Pericardium fibroblast (primary cell): ENCODE measurements around the gene CCDC47. TPM values are rescaled to one million over a fixed set of nuclear protein-coding genes. Genes with fewer than 3 reads are reported as not detected.

Experiments used
- total RNA-seq: library from RNA; depleted of rRNA; stranded (reverse); fragments of >200 nt; gene quantifications from 2 replicates; pipeline ENCODE4 v1.2.3, GENCODE V29; 2015

Gene CCDC47, protein sequence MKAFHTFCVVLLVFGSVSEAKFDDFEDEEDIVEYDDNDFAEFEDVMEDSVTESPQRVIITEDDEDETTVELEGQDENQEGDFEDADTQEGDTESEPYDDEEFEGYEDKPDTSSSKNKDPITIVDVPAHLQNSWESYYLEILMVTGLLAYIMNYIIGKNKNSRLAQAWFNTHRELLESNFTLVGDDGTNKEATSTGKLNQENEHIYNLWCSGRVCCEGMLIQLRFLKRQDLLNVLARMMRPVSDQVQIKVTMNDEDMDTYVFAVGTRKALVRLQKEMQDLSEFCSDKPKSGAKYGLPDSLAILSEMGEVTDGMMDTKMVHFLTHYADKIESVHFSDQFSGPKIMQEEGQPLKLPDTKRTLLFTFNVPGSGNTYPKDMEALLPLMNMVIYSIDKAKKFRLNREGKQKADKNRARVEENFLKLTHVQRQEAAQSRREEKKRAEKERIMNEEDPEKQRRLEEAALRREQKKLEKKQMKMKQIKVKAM
- total RNA-seq: 27.9 and 38.9 TPM in 2 replicates

DNA sequence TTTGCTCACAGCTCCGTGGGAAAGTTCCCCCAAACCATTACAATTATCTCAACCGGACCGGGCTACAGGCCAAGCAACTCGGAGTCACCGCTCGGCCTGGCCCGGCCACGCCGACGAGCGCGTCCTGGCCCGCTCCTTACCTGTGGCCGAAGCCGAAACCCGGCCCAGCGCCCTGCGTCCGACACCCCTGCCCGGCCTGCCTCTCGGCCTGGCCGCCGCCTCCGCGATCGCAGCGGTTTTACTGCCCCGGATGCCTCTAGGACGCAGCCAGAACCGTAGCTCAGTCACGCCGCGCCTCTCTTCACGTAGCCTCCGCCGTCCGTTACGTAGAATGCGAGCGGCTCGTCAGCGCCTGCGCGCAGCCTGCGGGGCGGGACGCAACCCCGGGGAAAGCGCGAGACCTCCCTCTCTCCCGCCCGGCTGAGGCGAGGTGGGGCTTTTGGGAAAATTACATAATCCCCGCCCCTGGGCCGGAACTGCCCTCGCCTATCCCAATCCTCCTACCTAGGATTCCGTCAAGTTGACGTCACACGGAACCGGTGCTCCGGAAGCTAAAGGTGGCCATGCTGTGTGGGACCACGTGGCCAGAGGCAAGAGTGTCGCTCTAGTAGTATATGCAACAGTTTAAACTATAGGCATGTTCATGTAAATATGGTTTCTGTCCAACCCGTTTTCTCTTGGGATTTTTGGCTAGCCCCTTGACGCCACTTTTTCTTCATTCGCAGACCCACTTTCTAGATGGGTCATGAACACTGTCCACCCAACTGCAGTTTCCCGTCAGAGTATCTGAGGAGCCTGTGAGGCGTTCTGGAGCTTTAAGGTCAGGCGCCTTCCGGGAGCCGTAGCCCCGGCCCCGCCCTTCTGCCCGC is at the start of gene CCDC47:
Gene CCDC47, minus strand, starts transcription at position 326 of the 869 bp plus-strand sequence. CDS start 7,422 bp downstream, outside the sequence.

DNA sequence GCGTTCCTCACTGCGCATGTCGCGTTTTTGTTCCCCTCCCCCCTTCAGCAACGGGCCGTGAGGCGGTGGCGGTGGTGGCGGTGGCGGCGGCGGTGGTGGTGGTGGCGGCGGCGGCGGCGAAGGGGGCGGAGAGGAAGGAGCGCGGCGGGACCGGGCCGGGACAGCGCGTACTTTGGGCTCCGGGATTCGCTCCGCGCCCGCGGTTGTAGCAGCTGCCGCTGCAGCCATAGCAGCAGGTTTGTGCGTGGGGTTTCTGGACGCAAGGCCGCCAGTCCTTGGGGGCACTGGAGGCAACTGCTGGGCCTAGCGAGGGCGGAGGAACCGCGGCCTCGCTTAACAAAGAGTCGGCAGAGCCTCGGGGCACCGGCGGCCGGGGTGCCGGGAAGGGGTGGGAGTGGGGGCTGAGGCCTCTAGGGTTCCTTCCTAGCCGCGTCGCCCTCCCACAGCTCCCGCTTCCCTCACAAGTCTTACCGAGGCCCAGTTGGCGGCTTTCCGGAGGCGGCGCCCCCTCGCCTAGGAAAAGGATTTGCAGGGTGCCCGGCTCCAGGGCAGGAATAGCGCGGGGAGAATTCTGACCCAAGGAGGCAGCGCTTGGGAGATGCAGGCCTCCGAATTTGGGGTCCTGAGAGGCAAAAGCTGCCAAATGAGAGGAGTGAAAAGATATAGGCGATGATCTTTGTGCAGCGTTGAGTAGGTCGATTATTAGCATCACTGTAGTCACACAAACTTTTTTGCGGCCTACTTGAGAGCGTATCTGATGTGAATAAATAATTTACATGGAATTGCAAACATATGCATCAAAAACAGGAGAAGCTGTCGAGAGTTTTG is 958 bp upstream of the CCDC47 start, which contains the start of gene DDX42:
Gene DDX42, plus strand, starts transcription at position 30 of the 828 bp plus-strand sequence. CDS start 12,880 bp downstream, outside the sequence.

DNA sequence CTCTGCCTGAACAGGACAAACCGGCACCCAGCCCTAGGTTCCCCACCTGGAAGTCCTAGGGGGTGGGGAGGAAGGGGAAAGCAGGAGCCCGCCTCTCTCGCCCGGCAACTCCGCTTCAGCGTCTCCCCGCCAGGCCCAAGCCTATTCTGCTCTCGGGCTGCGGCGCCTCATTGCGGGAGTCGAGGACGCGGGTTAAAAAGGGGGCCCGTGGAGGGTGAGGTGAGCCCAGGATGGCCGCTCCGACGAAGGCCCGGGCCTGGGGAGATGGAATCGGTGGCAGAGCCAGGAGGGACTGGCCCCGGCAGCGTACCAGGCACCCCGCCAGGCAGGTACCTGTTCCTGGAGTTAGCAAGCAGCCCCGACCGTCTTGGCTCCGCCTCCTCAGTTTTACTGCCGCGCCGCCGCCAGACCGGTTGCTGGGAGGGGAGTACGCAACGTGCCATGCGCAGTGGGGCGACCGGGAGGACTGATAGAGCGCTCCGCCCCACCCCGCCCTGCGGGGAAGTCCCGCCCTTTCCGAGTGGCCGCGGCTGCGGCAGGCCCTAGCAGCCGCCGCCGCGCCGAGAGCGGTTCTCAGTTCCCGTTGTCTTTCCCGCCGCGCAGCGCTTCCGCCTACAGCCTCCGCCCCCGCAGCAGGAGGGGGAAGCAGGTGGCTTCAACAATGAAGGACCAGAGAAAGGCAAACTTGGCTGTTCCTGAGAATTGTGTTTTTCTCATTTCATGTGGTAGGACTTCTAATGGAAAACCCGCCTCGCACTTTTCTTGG is 31.8 kb downstream of the CCDC47 start, which contains the start of gene STRADA:
Gene STRADA, minus strand, starts transcription at position 392 of the 766 bp plus-strand sequence. CDS start 13,430 bp downstream, outside the sequence.

DNA sequence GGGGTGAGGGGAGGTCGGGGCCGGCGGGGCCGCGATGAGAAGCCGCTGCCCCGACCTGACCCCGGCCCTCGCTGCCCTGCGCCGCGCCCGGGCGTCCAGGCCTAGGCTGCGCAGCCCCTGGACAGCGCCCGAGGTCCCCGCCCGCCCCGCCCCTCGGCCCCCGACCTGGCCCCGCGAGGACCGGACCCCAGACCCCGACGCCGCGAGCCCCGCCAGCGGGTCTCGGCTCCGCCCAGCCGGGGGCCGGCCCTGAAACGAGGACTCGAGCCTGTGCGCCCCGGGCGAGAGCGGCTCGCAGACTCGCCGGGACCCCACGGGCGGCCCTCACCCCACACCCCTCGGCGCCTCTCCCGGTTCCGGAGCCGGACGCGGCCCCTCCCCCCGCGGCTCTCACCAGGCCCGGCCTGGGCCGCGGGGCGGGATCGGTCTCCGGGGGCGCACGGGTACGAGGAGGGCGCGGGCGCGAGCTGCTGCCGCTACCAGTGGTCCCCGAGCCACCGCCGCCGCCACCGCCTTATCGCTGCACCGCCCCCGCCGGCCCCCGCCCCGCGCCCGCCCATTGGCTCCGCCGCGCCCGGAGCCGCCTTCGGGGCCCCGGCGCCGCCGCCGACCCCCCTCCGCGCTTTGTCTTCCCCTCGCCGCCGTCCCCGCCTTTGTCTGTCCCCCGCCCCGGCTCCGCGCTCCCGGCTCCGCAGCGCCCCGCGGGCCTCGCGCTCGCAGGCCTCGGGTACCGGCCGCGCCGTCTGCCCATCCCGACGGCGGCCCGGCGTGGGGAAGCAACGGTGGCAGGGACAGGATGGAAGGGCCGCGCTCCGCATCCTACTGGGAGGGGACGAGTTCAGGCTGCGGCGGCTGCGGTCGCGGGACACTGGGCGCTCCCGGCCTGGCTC is 73.5 kb downstream of the CCDC47 start, which contains the start of gene LIMD2:
Gene LIMD2, minus strand, starts transcription at position 488 of the 890 bp plus-strand sequence. CDS start 827 bp downstream, outside the sequence.

Other genes starting within 250 kb of the CCDC47 start
- gene DCAF7, start 223.1 kb downstream of the CCDC47 start, total RNA-seq: 20.3 and 24.0 TPM in 2 replicates
- 14.9 and 16.1 TPM in 2 replicates for gene TACO1, start 172.7 kb downstream of the CCDC47 start, total RNA-seq
- gene MAP3K3, start 151.2 kb downstream of the CCDC47 start, total RNA-seq: 26.4 and 28.0 TPM in 2 replicates
- 13.9 and 16.3 TPM in 2 replicates for gene LIMD2, start 73.5 kb downstream of the CCDC47 start, total RNA-seq
- gene STRADA, start 31.8 kb downstream of the CCDC47 start, total RNA-seq: 13.6 and 18.1 TPM in 2 replicates
- gene DDX42, start 573 bp upstream of the CCDC47 start, total RNA-seq: 28.0 and 46.6 TPM in 2 replicates
- gene PSMC5, start 53.8 kb upstream of the CCDC47 start, total RNA-seq: 50.2 and 65.2 TPM in 2 replicates
- 45.5 and 48.1 TPM in 2 replicates for gene FTSJ3, start 54.1 kb upstream of the CCDC47 start, total RNA-seq
- gene SMARCD2, start 69.1 kb upstream of the CCDC47 start, total RNA-seq: 212 and 236 TPM in 2 replicates
- gene CSH2, start 100.1 kb upstream of the CCDC47 start, total RNA-seq: not detected in 2 replicates
- gene GH2, start 108.3 kb upstream of the CCDC47 start, total RNA-seq: not detected in 2 replicates
- not detected in 2 replicates for gene CSH1, start 123.0 kb upstream of the CCDC47 start, total RNA-seq
- gene CSHL1, start 137.7 kb upstream of the CCDC47 start, total RNA-seq: not detected in 2 replicates
- not detected in 2 replicates for gene GH1, start 145.2 kb upstream of the CCDC47 start, total RNA-seq
- not detected in 2 replicates for gene CD79B, start 158.7 kb upstream of the CCDC47 start, total RNA-seq
- gene SCN4A, start 199.3 kb upstream of the CCDC47 start, total RNA-seq: under 0.01 TPM in 1 of 2 replicates, not detected in the other
- 0.82 and 3.8 TPM in 2 replicates for gene PRR29, start 224.8 kb upstream of the CCDC47 start, total RNA-seq
- 0.70 and 0.77 TPM in 2 replicates for gene ICAM2, start 247.0 kb upstream of the CCDC47 start, total RNA-seq